T-cell (primary cell): ENCODE measurements around the gene ATG4C. TPM values are rescaled to one million over a fixed set of nuclear protein-coding genes. Genes with fewer than 3 reads are reported as not detected.
"Not testable (repeated sequence)": the region's sequence is repeated elsewhere in the genome, so short reads cannot be mapped to it uniquely, and the experiment has no call there.

Experiments used
- ATAC-seq, 4 experiments: fragments of 200-7000 bp in 3 of 4; fragments of 150-1000 bp in 1 of 4; cut with Tn5 transposase; replicated peaks in 1 of 4; 1 replicate in 3 of 4; 2 replicates in 1 of 4; pipeline ENCODE4 v1.10.0; 2021; ENCODE audit warnings: moderate library complexity in 3 of 4, mild to moderate bottlenecking in 2 of 4, moderate number of reproducible peaks in 1 of 4
- CTCF ChIA-PET, 2 donors: fragments of 300-600 bp; sonication (Branson Sonifier 250); formaldehyde crosslinking; loops; one replicate each; lab custom pipeline; 2022; ENCODE audit warnings: antibody characterized with exemption in 2 of 2; lab: Charles Lee
- POLR2A ChIA-PET, 2 donors: fragments of 300-600 bp; sonication (Branson Sonifier 250); formaldehyde crosslinking; loops; one replicate each; lab custom pipeline; 2022; ENCODE audit warnings: antibody characterized with exemption in 2 of 2; lab: Charles Lee
- DNase-seq, 35 experiments: peaks; one replicate each; pipeline versions ENCODE4 v3.0.0 to v3.0.0-alpha.2; 2013 to 2023
- H3K27ac ChIP-seq: one replicate; pipeline ENCODE4 v1.5.1; 2013; ENCODE audit warnings: low read length
- H3K27me3 ChIP-seq, 2 experiments: replicated peaks in 1 of 2; 1 replicate in 1 of 2; 2 replicates in 1 of 2; pipeline versions ENCODE4 v1.6.1 to v1.7.0; 2013; ENCODE audit warnings: low read length in 1 of 2, mixed read lengths in 1 of 2; ENCODE audit not compliant: control insufficient read depth in 2 of 2, insufficient read depth in 2 of 2; ENCODE audit errors: extremely low read depth in 1 of 2
- H3K36me3 ChIP-seq, 2 donors: 1 replicate in 1 of 2; 2 replicates in 1 of 2; pipeline versions ENCODE4 v1.6.1 to v1.7.0; 2013; ENCODE audit warnings: low read length in 1 of 2; ENCODE audit not compliant: control insufficient read depth in 2 of 2, insufficient read depth in 1 of 2; ENCODE audit errors: extremely low read depth in 1 of 2
- H3K4me1 ChIP-seq, 2 experiments: 1 replicate in 1 of 2; 2 replicates in 1 of 2; pipeline versions ENCODE4 v1.6.1 to v1.7.0; 2013; ENCODE audit warnings: low read length in 2 of 2, mixed read lengths in 1 of 2; ENCODE audit not compliant: insufficient read depth in 2 of 2, control insufficient read depth in 1 of 2; ENCODE audit errors: extremely low read depth in 1 of 2
- H3K4me3 ChIP-seq, 2 donors: 1 replicate in 1 of 2; 2 replicates in 1 of 2; pipeline versions ENCODE4 v1.5.1 to v1.7.0; 2013; ENCODE audit warnings: mild to moderate bottlenecking in 2 of 2, low read length in 1 of 2, moderate library complexity in 1 of 2; ENCODE audit not compliant: control insufficient read depth in 1 of 2; ENCODE audit errors: extremely low read depth in 1 of 2
- H3K9me3 ChIP-seq: 2 replicates; pipeline ENCODE4 v1.7.0; 2013
- H3K27ac Mint-ChIP-seq, 2 donors: one replicate each; pipeline ENCODE4 v1.8.0; 2020 to 2021; ENCODE audit warnings: mild to moderate bottlenecking in 2 of 2, mixed read lengths in 2 of 2
- H3K27me3 Mint-ChIP-seq, 2 donors: one replicate each; pipeline ENCODE4 v1.8.0; 2021 to 2022; ENCODE audit warnings: mixed read lengths in 2 of 2
- H3K36me3 Mint-ChIP-seq: one replicate; pipeline ENCODE4 v1.8.0; 2021; ENCODE audit warnings: mixed read lengths
- H3K4me1 Mint-ChIP-seq, 3 donors: one replicate each; pipeline ENCODE4 v1.8.0; 2020 to 2022; ENCODE audit warnings: mixed read lengths in 3 of 3, mild to moderate bottlenecking in 1 of 3
- H3K4me3 Mint-ChIP-seq, 3 donors: one replicate each; pipeline ENCODE4 v1.8.0; 2020 to 2022; ENCODE audit warnings: mild to moderate bottlenecking in 3 of 3, mixed read lengths in 3 of 3, moderate library complexity in 3 of 3
- H3K9me3 Mint-ChIP-seq, 3 donors: one replicate each; pipeline ENCODE4 v1.8.0; 2020 to 2022; ENCODE audit warnings: mixed read lengths in 3 of 3
- WGBS: methylation state at CpG from one replicate; pipeline ENCODE4 v1.1.5; 2013; ENCODE audit warnings: missing lambda C conversion rate; ENCODE audit not compliant: insufficient coverage; 5-methylcytosine and 5-hydroxymethylcytosine counted together
- total RNA-seq, 35 experiments: library from RNA in 6 of 35; stranded (reverse) in 6 of 35; fragments of 120-200 nt in 1 of 35; gene quantifications; one replicate each; pipeline versions ENCODE4 v1.2.1 to v1.2.4 and lab custom pipeline; 2013 to 2026

ATG4C gene
- total RNA-seq (10 to 100 TPM in 3 of 5 donors, 1 to 10 TPM in 2; 6.4 to 11.8 (median 10.4) TPM), total RNA-seq (lab: John Stamatoyannopoulos, UW) (1.7 to 24.5 (median 11.8) reads per million in 29 experiments)
- 7.6 TPM for total RNA-seq (2013)

GRCh38 chr1:62783736-62784508 is at the start of gene ATG4C:
Gene ATG4C, plus strand, starts transcription at chr1:62784132. Its CDS starts 19,655 bp downstream, at chr1:62803787.
- H3K27me3 Mint-ChIP-seq = peaks cover 0 to 10% of the 10 kb centered on the region in 2 donors
- H3K4me3 Mint-ChIP-seq = no peak within 1 kb of the TSS
- Histone ChIP-seq H3K4me3 (peak within 1 kb of the TSS; percentile 76 to 97), H3K27me3 (peaks cover 0 to 6% of the 10 kb centered on the region in 2 experiments), H3K4me1 (peaks cover 12 to 14% of the 10 kb centered on the region in 2 experiments), H3K9me3 (no peaks in the 10 kb centered on the region), H3K27ac (peak within 1 kb of the TSS; percentile 77), H3K36me3 (no peaks in the 10 kb centered on the region)
- H3K4me1 Mint-ChIP-seq = peaks cover 13 to 21% (median 16%) of the 10 kb centered on the region in 3 donors
- WGBS = under 1% methylated on average over 37 of the region's 38 CpGs
- CTCF ChIA-PET = no interaction called here
- ATAC-seq (peak; percentile 95 to 98 (median 96)), DNase-seq (peak; percentile 80 to 96 (median 92))
- no peaks in the 10 kb centered on the region for H3K36me3 Mint-ChIP-seq
- H3K27ac Mint-ChIP-seq = peak within 1 kb of the TSS in 1 of 2 donors; percentile 37
- H3K9me3 Mint-ChIP-seq = no peaks in the 10 kb centered on the region
- POLR2A ChIA-PET = interaction anchor here in 1 of 2 donors (0.6 kb wide), 1 partner anchor 343 kb away, joined by 4 read pairs; no protein-coding TSS in a partner anchor

GRCh38 chr1:62735491-62736171 is 48.3 kb upstream of the ATG4C start:
- Mint-ChIP-seq H3K4me1 (no peaks in the 10 kb centered on the region), H3K9me3 (no peaks in the 10 kb centered on the region), H3K36me3 (peaks cover 4% of the 10 kb centered on the region), H3K27me3 (peaks cover 4 to 16% of the 10 kb centered on the region in 2 donors), H3K27ac (no peak overlapping the region), H3K4me3 (no peak overlapping the region)
- POLR2A ChIA-PET = no interaction called here
- DNase-seq (no peak), ATAC-seq (no peak)
- CTCF ChIA-PET = interaction anchor here in 1 of 2 donors (0.6 kb wide), 1 partner anchor 1512 kb away, joined by 4 read pairs; no protein-coding TSS in a partner anchor
- H3K4me3 ChIP-seq = no peak overlapping the region
- peaks cover 0 to 3% of the 10 kb centered on the region in 2 experiments for H3K27me3 ChIP-seq
- H3K9me3 ChIP-seq = no peaks in the 10 kb centered on the region
- H3K27ac ChIP-seq = no peak overlapping the region
- no peaks in the 10 kb centered on the region for H3K4me1 ChIP-seq
- no CpG with 5 or more reads among the region's 3 CpGs for WGBS
- no peaks in the 10 kb centered on the region for H3K36me3 ChIP-seq

GRCh38 chr1:62740701-62741100 is 43.2 kb upstream of the ATG4C start:
- H3K4me1 Mint-ChIP-seq, H3K36me3 ChIP-seq, ATAC-seq, H3K9me3 ChIP-seq, H3K4me3 Mint-ChIP-seq, H3K9me3 Mint-ChIP-seq, POLR2A ChIA-PET, H3K27ac ChIP-seq, H3K4me3 ChIP-seq, H3K27ac Mint-ChIP-seq, DNase-seq, H3K36me3 Mint-ChIP-seq, H3K4me1 ChIP-seq, CTCF ChIA-PET, H3K27me3 ChIP-seq: not testable (repeated sequence)
- no CpG with 5 or more reads among the region's 3 CpGs for WGBS
- H3K27me3 Mint-ChIP-seq = peaks cover 17 to 20% of the 10 kb centered on the region in 2 donors

- H3K27me3 Mint-ChIP-seq = peaks cover 11 to 13% of the 10 kb centered on the region in 2 donors
- peaks cover 0 to 1% (median 0%) of the 10 kb centered on the region in 3 donors for H3K4me1 Mint-ChIP-seq
- no peaks in the 10 kb centered on the region for H3K9me3 Mint-ChIP-seq
- ATAC-seq (no peak), DNase-seq (no peak)
- Histone ChIP-seq H3K9me3 (no peaks in the 10 kb centered on the region), H3K27me3 (no peaks in the 10 kb centered on the region), H3K4me1 (no peaks in the 10 kb centered on the region), H3K4me3 (no peak overlapping the region), H3K27ac (no peak overlapping the region), H3K36me3 (no peaks in the 10 kb centered on the region)
- peaks cover 2% of the 10 kb centered on the region for H3K36me3 Mint-ChIP-seq
- ChIA-PET POLR2A (no interaction called here), CTCF (interaction anchor here (0.6 to 3.5 kb wide), 7 partner anchors 51 to 569 kb away, joined by 3 to 27 read pairs (median 8); no protein-coding TSS in a partner anchor)
- WGBS = 64% methylated on average over 2 of the region's 3 CpGs
- H3K27ac Mint-ChIP-seq = no peak overlapping the region
- no peak overlapping the region for H3K4me3 Mint-ChIP-seq
Observed at GRCh38 chr1:62744611-62745577, 39.0 kb upstream of the ATG4C start.

GRCh38 chr1:62746086-62746808 is 37.7 kb upstream of the ATG4C start:
- POLR2A ChIA-PET = no interaction called here
- no peaks in the 10 kb centered on the region for H3K4me1 ChIP-seq
- Mint-ChIP-seq H3K27me3 (peaks cover 0 to 8% of the 10 kb centered on the region in 2 donors), H3K36me3 (no peaks in the 10 kb centered on the region), H3K27ac (no peak overlapping the region), H3K4me1 (peaks cover 0 to 1% (median 0%) of the 10 kb centered on the region in 3 donors), H3K4me3 (no peak overlapping the region), H3K9me3 (no peaks in the 10 kb centered on the region)
- H3K27me3 ChIP-seq = no peaks in the 10 kb centered on the region
- no peaks in the 10 kb centered on the region for H3K36me3 ChIP-seq
- no peaks in the 10 kb centered on the region for H3K9me3 ChIP-seq
- 90% methylated on average over 7 of the region's 12 CpGs for WGBS
- CTCF ChIA-PET = interaction anchor here (0.6 to 3.5 kb wide), 12 partner anchors 49 to 664 kb away, joined by 3 to 27 read pairs (median 6); no protein-coding TSS in a partner anchor
- no peak overlapping the region for H3K27ac ChIP-seq
- DNase-seq = peak in 1 of 35 experiments; percentile 60
- no peak overlapping the region for H3K4me3 ChIP-seq
- no peak for ATAC-seq
